ENCODE results near the gene SBF2.

SBF2 gene

GRCh38 chr11:10087186-10087922 lies 206.7 kb downstream of the SBF2 start:
- Histone ChIP-seq H3K4me3 (ENCODE audit: low read depth in 1 of 2, low read length in 1 of 2) (no peak overlapping the region), H3K9me3 (no peaks in the 10 kb centered on the region), H3K36me3 (no peaks in the 10 kb centered on the region), H3K27me3 (no peaks in the 10 kb centered on the region), H3K27ac (no peak overlapping the region), H3K4me1 (ENCODE audit: control insufficient read depth in 1 of 2, insufficient read depth in 1 of 2, low read depth in 1 of 2, low read length in 1 of 2) (peaks cover 0 to 4% of the 10 kb centered on the region in 2 experiments)
- no peak for TF ChIP-seq CTCF (IDR thresholded peaks at IDR 0.05)

GRCh38 chr11:10080138-10080537 lies 213.9 kb downstream of the SBF2 start:
- no peaks in the 10 kb centered on the region for H3K4me1 ChIP-seq (ENCODE audit: control insufficient read depth in 1 of 2, insufficient read depth in 1 of 2, low read depth in 1 of 2, low read length in 1 of 2)
- H3K27ac ChIP-seq = no peak overlapping the region
- H3K9me3 ChIP-seq = no peaks in the 10 kb centered on the region
- no peaks in the 10 kb centered on the region for H3K27me3 ChIP-seq
- TF ChIP-seq CTCF (IDR thresholded peaks at IDR 0.05) = no peak
- no peaks in the 10 kb centered on the region for H3K36me3 ChIP-seq
- H3K4me3 ChIP-seq (ENCODE audit: low read depth in 1 of 2, low read length in 1 of 2) = no peak overlapping the region

DNA sequence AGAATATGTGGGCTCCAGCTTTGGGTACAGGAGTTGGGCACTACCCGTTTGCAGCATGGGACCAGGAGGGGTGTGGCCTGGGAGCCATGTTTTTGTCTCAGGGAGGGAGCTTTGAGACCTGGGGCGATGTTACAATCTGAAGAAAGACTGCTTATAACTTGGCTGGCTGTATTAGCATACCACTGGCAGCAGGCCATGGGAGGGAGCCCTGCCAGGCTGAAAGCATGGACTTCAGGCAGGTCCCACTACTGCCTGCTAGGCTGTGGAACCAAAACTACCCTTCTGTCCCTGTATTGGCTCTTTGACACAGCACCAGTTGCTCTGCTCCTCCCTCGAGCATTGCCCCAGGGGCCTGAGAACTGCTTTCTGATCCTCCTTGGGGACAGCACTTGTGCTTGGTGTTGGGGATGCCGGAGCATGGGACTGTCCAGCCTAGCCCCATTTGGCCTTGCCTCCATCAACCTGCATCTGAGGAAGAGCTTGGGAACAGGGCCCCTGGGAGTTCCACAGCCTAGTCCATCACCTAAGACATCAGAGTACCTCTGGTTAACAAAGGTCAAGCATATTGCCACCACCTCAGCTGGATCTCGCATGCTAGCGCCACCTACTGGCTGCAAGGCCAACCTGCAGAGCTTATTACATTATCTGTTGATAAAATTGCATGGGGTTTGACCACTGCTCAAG lies 217.4 kb downstream of the SBF2 start:
- H3K4me1 ChIP-seq (ENCODE audit: control insufficient read depth in 1 of 2, insufficient read depth in 1 of 2, low read depth in 1 of 2, low read length in 1 of 2) = no peaks in the 10 kb centered on the region
- no peak overlapping the region for H3K27ac ChIP-seq
- TF ChIP-seq CTCF (IDR thresholded peaks at IDR 0.05) = peak; percentile 66
- H3K4me3 ChIP-seq (ENCODE audit: low read depth in 1 of 2, low read length in 1 of 2) = no peak overlapping the region
- H3K27me3 ChIP-seq = no peaks in the 10 kb centered on the region
- H3K36me3 ChIP-seq = no peaks in the 10 kb centered on the region
- H3K9me3 ChIP-seq = no peaks in the 10 kb centered on the region

DNA sequence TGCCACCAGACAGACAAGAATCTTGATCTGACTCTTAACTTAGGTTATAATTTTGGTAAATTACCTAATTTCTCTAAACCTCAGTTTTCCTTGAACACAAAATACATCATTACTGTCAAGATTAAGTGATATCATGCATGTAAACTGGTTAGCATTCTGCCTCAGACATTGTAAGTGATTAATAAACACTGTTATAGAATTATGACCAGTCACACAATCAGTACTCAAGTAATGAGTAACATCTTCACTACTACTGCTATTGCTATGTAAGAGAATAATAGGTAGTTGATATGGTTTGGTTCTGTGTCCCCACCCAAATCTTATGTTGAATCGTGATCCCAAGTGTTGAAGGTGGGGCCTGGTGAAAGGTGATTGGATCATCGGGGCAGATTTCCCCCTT lies 218.9 kb downstream of the SBF2 start:
- no peaks in the 10 kb centered on the region for H3K36me3 ChIP-seq
- H3K27me3 ChIP-seq = no peaks in the 10 kb centered on the region
- H3K4me1 ChIP-seq (ENCODE audit: control insufficient read depth in 1 of 2, insufficient read depth in 1 of 2, low read depth in 1 of 2, low read length in 1 of 2) = no peaks in the 10 kb centered on the region
- no peaks in the 10 kb centered on the region for H3K9me3 ChIP-seq
- no peak overlapping the region for H3K27ac ChIP-seq
- H3K4me3 ChIP-seq (ENCODE audit: low read depth in 1 of 2, low read length in 1 of 2) = no peak overlapping the region
- no peak for TF ChIP-seq CTCF (IDR thresholded peaks at IDR 0.05)

DNA sequence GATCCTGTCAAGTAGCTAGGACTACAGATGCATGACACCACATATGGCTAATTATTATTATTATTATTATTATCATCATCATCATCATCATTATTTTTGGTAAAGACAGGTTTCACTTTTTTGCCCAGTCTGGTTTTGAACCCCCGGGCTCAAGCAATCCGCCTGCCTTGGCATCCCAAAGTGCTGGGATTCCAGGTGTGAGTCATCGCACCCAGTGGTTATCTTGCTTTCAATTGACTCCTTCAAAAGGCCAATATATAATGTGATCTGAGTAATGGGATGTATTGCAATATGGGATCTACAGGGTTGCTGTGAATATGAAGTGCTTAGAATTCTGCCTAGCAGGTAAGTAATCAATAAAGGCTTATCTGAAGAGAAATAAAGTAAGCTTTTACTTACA lies 221.2 kb downstream of the SBF2 start:
- no peak for TF ChIP-seq CTCF (IDR thresholded peaks at IDR 0.05)
- Histone ChIP-seq H3K27me3 (no peaks in the 10 kb centered on the region), H3K4me3 (ENCODE audit: low read depth in 1 of 2, low read length in 1 of 2) (no peak overlapping the region), H3K36me3 (no peaks in the 10 kb centered on the region), H3K27ac (no peak overlapping the region), H3K9me3 (no peaks in the 10 kb centered on the region), H3K4me1 (ENCODE audit: control insufficient read depth in 1 of 2, insufficient read depth in 1 of 2, low read depth in 1 of 2, low read length in 1 of 2) (no peaks in the 10 kb centered on the region)
